ENCODE measurements around the gene LRP4.

LRP4 gene

DNA sequence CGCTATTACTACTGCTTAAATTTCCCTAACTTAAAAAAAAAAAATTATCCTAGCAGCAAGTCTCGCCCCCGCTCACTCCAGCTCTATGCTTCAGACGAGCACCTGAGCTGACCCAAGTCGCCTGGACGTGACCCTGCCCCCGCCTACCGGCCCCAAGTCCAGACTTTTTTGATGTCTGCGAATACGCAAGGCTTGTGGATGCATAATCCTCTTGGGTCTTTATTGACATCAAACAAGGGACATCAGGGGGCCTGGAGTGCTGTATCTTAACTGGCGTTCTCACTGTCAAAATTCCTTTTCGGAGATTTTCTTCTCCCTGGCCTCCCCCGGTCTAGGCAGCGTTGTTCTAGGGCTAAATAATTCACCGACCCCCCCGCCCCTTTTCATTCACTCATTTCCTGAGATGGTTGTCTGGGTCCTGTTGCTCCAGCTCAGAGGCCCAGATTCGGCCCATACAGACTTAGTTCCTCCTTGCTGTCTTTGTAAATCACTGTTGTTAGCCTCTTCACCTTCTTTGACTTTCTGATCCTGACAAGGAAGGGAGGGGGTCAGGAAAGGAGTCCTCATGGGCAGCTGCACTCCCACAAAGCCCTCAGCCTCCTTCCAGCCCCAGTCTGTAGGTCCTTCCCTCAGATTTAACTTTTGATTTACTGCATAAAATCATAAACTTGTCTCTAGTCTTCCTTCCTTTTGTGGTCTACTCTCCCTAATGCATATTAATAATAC, 601 bp upstream of the LRP4 start:
- no peak for DNase-seq (ENCODE audit: low spot score)

DNA sequence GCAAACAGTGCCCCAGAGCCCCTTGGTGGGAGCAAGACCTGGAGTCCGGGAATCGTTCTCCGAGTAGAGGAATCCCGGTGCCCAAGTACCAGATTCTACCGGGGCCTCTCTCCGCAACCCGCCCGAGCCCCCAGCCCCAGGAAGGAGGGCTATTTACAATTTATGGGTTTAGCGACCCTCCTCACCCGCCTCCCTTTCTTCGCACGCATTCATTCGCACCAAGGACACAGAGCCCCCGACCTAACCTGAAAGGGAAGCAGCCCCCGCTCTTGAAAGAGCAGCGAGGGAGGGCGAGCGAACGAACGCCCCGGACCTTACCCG, 628 bp downstream of the LRP4 start:
- no peak for DNase-seq (ENCODE audit: low spot score)

DNA sequence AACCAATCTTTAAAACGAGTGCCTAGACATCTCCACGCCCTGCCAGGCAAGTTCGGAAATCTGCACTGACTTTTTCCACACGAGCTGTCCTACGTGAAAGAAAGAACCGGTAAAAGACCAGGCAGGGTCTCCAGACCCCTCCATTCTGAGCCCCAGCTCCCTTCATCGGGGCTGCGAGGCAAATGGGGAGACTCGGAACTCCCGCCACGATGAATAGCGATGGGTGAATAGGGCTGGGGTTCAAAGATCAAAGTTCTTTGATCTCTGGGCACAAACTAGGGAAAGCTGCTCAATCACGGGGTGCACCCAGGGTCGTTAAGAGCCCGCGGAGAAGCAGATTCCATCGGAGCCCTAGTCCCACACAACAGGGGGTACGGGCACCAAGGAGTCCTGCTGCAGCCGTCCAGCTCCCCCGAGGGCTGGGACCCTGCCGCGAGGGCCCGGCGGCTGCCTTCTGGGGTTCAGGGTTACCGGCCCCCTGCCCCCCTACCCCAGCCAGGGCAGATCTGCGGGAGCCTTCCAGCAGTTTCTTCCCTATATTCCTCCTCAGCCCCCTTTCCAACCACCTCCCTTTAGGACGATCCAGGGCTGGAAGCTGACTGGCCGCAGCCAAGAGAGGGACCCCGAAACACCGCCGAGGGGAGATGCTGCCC, 1.1 kb downstream of the LRP4 start:
- no peak for DNase-seq (ENCODE audit: low spot score)

DNA sequence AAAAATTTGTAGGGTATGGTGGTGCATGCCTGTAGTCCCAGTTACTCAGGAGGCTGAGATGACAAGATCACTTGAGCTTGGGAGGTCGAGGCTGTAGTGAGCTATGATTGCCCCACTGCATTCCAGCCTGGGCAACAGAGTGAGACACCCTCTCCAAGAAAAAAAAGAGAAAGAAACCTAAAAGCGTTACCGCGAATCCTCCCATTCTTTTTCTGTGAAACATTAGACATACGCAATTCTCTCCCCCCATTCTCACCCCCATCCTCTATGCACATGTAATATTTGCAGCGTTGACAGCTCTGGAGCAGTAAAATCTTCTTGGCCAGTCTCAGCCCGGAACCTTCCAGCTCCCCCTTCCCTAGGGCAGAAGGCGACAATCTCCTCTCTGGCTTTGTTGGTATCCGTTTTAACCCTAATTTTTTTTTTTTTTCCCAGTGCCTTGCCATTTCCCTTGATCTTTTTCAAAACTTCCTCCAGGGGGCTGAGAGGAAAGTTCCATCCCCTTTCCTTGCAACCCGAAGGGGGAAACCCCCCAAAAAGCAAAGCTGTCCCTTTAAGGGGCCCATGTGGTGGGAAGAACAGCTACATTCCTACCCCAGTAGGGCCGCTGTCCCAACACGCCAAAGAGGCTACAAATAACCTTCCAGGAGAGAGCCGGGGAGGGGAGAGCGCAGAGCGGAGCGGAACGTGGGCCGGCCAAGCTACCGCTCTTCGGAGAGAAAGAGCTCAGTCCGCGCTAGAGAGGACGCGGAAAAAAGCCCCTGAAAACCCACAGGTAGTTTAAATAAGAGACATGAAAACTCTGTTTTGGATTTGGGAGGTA, 1.9 kb downstream of the LRP4 start:
- DNase-seq (ENCODE audit: low spot score), result peak; percentile 64

DNA sequence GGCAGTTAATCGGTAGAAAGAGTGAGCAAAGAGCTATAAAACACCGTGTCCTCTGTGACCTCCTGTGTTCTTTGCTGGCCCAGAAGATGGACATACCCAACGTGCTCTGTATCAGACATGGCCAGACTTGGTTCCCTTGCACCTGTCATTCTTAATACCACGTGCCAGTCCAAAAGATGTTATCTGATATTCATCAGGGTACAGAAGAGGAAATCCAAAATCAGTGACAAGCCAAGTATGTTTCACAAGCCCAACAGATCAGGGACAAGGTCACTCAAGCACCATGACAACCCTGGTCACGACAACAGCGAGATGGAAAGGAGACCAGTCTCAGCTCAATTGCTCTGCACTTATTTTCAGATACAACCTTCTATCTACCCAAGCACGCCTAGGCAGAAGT, 3.4 kb downstream of the LRP4 start:
- DNase-seq (ENCODE audit: low spot score), result no peak

DNA sequence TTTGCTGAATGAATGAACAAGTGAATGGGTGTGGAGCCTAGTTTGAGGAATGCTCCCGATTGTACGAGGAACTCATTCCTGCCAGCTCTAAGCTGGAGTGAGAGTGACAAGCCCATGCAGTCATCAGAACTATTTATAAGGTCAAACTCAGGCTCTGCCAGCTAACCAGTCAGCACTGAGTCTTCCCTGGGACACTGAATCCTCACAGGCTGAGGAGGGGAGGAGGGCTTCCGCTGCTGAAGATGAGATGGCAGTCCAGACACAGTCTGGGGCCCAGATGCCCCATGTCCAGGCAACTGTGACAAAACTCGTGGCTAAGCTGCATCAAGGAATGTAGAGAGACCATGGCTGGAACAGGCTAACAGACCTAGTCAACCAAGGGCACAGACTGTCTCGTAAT, 4.0 kb downstream of the LRP4 start:
- DNase-seq (ENCODE audit: low spot score), result no peak

DNA sequence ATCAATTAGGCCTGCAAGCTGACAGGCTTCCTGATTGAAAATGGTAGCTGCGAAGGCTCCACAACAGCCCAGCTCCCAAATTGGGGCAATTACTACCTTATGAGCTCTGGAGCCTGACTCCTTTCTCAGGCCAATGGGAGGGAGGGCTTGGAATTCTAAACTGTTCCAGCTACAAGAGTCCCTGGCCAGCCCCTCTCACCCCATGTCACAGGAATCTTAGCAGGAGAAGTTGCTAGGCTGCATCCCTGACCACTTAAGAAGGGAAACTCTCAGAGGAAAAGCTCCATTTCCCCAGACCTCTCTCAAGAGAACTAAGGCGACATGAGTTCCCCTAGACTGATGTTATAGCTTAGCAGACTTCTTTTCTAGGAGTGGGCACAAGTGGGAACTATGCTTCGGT, 4.9 kb downstream of the LRP4 start:
- no peak for DNase-seq (ENCODE audit: low spot score)

DNA sequence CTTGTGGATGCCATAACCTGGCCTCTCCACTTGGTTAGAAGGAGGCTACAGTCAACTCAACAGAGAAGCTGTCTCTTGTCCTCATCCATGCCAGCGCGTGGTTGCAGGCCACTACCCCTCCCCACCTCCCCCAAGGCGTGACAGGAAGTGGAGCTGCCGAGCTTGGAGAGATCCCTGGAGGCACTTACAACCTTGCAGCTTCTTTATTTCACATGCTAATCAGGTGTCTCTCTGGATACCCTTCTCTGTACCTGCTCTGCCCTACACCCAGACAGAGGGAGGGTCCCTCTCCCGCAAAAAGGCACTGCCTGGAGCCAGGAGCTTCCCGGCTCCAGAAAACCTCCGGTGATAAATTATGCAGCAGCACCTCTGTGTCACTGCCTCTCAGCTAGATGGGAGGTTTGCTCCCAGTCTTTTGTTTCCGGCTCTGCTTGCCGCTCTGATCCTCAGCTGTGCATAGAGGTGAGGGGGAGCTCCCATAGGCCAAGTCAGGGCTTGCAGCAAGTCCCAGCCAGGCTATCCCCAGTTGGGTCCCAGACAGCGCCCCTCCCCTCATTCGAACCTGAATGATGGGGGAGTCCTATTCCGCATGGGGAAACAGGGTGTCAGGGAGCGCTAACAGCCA, 5.7 kb downstream of the LRP4 start:
- DNase-seq (ENCODE audit: low spot score), result no peak

DNA sequence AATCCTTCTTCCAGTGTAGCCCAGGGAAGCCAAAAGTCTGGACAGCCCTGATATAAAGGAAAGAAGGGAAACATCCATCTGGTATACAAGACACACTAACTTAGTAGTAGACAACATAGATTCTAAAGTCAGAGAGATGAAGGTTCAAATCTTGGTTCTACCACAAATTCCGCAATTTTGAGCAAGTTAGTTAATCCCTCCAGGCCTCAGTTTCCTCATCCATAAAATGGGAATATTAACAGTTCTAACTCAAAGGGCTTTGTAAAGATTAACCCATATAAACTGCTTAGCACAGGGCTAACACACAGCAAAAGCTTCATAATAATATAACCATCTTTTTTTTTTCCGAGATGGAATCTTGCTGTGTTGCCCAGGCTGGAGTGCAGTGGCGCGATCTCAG, 10.7 kb downstream of the LRP4 start:
- DNase-seq (ENCODE audit: low spot score), result no peak

DNA sequence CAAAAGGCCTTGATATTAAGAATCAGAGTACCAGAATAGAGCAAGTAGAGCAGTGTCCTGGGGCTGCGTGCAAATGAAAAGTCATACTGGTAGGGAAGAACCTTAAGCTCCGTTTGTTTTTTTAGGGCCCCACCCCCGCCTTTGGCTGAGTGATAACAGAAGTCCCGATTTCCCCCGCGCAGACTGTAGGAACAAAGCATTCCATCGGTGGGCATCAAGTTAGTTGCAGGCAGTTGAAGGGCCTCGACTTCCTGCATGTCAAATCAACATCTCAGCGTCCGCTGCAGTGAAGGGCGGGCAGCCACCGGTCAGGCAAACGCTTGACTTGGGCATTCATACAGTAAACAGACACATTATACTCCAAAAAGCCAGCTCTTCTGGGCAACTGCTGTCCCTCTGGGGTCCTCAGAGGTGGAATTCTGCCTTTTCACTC, 11.7 kb downstream of the LRP4 start:
- no peak for DNase-seq (ENCODE audit: low spot score)

DNA sequence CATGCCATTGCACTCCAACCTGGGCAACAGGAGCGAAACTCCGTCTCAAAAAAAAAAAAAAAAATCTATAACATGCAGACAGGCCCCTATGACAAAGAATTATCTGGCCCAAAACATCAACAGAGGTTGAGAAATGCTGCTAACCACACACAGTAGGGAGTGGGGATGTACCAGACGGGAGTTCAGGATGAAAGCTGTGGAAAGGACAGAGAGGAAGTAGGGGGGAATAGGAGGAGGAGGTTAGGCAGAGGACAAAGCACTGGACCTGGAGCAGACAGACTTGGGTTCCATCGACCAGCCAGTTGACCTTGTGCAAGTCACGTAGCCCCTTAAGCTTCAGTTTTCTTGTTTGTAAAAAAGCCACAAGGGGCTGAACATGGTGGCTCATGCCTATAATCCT, 12.5 kb downstream of the LRP4 start:
- no peak for DNase-seq (ENCODE audit: low spot score)

DNA sequence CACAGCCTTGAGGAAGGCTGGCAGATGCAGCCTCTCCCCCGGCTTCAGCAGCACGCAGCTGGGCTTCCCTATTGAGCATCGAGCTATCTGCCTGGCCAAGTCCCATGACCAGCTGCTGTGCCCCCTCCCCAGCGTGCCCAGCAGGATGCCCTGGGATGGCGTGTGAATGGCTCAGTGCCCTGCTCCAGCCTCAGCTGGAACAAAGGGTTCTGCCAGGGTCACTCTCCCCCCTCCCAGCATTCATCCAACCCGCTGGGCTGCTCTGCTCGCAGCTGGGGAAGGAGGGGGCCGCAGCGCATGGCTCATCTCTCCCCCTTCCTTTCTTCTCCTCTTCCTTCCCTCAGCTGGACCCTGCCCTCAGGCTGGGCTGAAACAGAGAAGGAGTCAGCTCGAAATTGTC, 14.5 kb downstream of the LRP4 start:
- DNase-seq (ENCODE audit: low spot score), result no peak

DNA sequence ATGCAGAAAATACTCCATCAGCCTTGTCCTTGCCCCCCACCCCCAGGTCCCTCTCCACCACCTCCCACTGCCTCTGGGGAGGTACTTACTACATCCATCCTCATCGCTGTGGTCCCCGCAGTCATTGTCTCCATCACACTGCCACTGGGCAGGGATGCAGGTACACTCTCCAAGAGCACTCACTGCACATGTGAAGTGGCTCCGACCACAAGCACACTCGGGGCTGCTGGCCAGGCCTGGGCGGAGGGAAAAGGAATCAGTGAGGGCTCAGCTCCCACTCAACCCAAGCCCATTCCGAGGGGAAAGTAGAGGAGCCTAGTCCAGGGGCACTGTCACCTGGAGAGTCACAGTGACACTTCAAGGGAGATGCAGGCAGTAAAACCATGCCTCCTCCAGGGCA, 15.7 kb downstream of the LRP4 start:
- DNase-seq (ENCODE audit: low spot score), result no peak

DNA sequence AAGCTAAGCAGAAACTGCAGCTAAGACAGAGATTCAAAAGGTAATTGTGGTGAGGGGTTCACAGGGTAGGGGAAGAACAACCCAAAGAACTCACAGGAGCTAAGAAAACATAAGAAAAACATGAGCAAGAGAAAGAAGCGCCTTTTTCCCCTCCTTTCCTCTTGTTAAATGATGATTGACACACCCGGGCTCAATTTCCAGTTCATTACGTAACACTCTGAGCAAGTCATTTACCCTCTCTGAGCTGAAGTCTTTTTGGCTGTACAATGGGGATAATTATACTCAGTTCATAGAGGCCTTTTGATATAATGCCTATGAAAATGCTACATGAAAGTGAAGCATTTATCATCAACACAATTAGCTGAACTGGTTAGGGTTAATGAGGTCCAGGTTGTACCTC, 17.2 kb downstream of the LRP4 start:
- no peak for DNase-seq (ENCODE audit: low spot score)

DNA sequence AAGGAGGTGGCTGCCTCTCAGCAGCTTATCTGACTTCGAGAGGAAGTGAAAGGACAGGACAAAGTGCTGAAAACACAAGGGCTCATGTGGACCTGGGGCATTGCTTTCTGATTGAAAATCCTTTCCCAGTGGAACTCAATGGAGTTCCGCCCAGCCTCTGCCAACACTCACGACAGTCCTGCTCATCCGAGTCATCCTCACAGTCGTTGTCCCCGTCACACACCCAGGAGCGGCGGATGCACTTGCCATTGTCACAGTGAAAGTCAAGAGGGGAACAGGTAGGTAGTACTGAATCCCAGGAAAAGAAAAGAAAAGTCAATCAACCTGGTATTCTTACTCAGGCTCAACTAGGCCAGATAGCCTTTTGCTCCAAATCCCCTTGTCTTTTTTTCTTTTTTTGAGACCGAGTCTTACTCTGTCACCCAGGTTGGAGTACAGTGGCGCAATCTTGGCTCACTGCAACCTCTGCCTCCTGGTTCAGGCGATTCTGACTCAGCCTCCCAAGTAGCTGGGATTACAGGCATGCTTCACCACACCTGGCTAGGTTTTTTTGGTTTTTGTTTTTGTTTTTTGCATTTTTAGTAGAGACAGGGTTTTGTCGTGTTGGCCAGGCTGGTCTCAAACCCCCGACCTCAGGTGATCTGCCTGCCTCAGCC, 18.1 kb downstream of the LRP4 start:
- no peak for DNase-seq (ENCODE audit: low spot score)

DNA sequence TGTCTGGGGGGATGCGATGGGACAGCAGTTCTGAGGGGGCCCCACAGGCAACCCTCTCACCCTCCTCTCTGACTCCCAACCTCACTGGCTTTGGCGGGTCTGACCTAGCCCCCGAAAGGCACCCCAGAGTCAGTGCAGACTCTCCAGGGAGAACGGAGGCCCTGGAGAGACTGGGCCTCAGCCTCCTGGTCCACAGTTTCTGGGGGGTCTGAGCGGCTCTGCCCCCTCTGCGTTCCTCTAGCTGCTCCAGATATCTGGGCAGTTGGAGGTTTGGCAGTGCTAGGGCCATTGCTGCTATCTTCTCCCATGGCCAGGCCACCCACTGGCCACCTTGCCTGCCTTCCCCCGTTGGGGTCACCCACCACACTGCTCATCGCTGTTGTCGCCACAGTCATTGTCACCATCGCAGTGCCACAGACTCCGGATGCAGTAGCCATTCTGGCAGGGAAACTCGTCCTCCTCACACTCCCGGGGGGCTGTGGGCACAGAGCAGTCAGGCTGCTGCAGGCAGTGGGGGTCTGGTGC, 18.8 kb downstream of the LRP4 start:
- DNase-seq (ENCODE audit: low spot score), result no peak

DNA sequence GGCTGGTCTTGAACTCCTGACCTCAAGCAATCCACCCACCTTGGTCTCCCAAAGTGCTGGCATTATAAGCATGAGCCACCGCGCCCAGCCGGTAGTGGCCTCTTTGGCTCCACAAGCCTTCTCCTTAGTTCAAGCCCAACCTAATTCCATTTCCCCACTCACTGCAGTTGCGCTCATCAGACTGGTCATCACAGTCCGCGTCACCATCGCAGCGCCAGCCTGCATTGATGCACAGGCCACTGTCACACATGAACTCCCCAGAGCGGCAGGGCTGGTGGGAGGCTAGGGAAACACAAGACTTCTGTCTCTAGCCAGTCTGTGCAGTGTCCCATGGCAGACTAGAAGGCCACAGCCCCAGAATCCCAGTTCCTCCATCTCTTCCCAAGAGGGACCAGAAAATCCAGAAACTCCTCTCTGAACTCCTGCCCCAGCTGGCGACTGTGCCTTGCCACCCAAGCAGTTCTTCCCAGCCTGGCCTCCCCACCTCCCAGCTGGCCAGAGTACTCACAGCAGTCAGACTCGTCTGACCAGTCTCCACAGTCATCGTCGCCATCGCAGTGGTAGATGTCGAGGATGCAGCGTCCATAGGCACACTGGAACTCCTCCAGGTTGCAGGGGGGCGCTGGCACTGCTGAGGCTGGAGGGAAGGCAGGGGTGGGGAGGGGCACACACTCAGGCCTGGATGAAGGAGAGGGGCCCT, 19.8 kb downstream of the LRP4 start:
- no peak for DNase-seq (ENCODE audit: low spot score)

DNA sequence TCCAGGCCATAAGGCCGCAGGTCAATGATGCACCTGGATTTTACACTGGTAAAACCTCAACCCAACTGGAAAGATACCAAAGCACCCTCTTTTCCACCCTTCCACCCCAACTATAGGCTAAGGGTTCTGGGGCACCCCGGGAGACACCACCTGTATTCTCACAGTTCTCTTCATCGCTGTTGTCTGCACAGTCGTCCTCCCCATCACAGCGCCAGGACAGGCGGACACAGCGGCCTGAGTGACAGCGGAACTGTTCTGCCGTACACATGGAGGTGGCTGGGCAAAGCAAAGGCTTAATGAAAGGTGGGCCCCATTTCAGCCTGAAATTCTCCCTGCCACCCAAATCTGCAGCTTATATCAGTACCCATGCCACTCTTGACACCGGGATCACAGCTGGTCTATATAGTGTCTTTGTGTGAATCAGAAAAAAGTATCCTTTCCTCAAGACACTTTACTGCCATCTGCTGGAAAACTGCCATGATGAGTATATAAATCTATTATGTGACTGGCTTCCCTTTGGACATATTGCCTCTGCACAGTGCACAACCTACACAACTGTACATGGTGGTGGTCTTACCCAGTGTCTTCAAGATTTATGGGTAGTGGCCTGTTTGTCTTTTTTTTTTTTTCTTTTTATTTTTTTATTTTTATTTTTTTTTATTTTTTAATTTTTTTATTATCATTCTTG, 21.5 kb downstream of the LRP4 start:
- peak; percentile 48 for DNase-seq (ENCODE audit: low spot score)

DNA sequence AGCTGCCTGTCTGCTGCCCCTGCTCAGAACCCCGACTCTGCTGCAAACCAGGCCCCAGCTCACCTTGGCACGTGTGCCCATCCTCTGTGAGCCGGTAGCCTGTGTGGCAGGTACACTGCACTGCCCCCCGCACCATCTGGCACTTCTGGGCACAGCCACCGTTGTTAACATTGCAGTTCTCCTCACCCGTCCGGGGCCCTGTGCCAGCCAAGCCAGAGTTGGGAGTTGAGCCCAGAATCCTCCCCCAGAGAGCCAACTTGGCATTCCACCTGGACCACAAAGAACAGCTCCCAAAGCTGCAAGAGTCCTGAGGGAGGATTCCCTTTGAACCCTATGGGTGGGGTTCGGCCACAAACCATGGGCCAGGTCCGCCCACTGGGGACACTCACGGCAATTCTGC, 22.5 kb downstream of the LRP4 start:
- no peak for DNase-seq (ENCODE audit: low spot score)

DNA sequence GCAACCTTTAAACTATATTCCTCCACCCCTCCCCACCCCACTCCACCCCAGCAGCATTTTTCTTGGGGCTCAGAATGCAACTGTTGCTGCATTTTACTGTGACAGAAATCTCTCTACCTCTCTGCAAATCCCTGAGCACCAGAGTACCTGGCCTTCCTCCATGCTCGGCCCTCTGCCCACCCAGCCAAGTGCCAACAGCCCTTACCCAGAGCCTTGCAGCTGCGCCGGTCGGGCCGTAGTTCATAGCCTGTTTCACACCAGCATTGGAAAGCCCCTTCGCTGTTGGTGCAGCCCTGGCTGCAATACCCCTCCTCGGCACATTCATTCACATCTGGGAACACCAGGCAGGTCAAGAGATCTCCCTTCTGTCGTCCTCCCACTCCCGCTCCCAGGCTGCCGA, 23.4 kb downstream of the LRP4 start:
- no peak for DNase-seq (ENCODE audit: low spot score)

DNA sequence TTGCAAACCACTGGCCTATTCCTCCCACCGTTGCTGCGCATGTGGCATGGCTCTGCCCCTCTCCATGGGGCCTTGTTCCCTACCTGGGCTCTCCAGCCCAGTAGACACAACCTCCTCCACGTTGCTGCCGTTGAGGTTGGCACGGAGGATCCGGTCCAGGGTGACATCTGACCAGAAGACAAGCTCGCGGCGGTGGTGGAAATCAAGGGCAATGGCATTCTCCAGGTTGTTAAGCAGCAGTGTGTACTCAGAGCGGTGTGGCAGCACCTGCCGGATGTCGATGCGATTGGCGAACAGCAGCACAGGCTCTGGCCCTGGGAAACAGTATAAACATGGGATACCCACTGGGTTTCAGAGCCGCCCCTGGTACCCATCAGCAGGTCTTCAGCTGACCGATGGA, 23.8 kb downstream of the LRP4 start:
- DNase-seq (ENCODE audit: low spot score), result no peak

Measured in D341Med (cell line).